ENCODE data around the gene TULP4. TPM values are rescaled to one million over a fixed set of nuclear protein-coding genes. Genes with fewer than 3 reads are reported as not detected.

Gene TULP4
- total and polyA plus RNA-seq, 2 of the 8 experiments (the other 6 are each of a cell fraction or from before 2014, with no cell fraction given), result 7.7 to 51.6 TPM

- DNase-seq (ENCODE audit: low read depth in 1 of 2, low spot score in 2 of 2) (no peak), FAIRE-seq (no peak)
- no peak overlapping the region for H2BK5ac ChIP-seq (ENCODE audit: low read depth, low read length)
- WGBS, 2 experiments (ENCODE audit: extremely low coverage in 1 of 2, insufficient coverage in 1 of 2, insufficient read length in 1 of 2, insufficient replicate concordance in 2 of 2, low coverage in 1 of 2, low lambda C conversion rate in 2 of 2, missing lambda C conversion rate in 1 of 2), result 94% methylated on average over 11 of the region's 11 CpGs; no CpG with 5 or more reads in 1 of the 2 experiments
- H3K4me3 ChIP-seq (ENCODE audit: extremely low read depth in 1 of 4, insufficient read depth in 2 of 4, low read depth in 3 of 4, low read length in 4 of 4), result no peak overlapping the region
- POLR2A ChIA-PET (ENCODE audit: partially characterized antibody), result interaction anchor here (1.1 to 1.4 kb wide), 2 partner anchors 10 to 13 kb away, joined by 3 read pairs; no protein-coding TSS in a partner anchor
- H2AK5ac ChIP-seq (ENCODE audit: low read depth, low read length), result no peak overlapping the region
- H3K56ac ChIP-seq (replicated peaks; ENCODE audit: insufficient read length, low read depth, low read length), result no peak overlapping the region
- no peak overlapping the region for H2BK120ac ChIP-seq (replicated peaks; ENCODE audit: low read depth, low read length)
- CTCF ChIA-PET (ENCODE audit: partially characterized antibody), result interaction anchor here (0.5 to 1.9 kb wide), 10 partner anchors 10 to 304 kb away, joined by 3 to 7 read pairs (median 4); no protein-coding TSS in a partner anchor
- no peaks in the 10 kb centered on the region for H3K27me3 ChIP-seq (replicated peaks in 1 of 4; ENCODE audit: control insufficient read depth in 3 of 4, extremely low read depth in 1 of 4, insufficient read depth in 3 of 4, low read length in 3 of 4)
- H3K14ac ChIP-seq (ENCODE audit: insufficient read length), result no peak overlapping the region
- no peak overlapping the region for H3K23ac ChIP-seq (ENCODE audit: insufficient read length)
- H3K79me2 ChIP-seq (ENCODE audit: control insufficient read depth in 1 of 2, insufficient read depth in 2 of 2, low read length in 2 of 2), result no peaks in the 10 kb centered on the region
- no peak overlapping the region for H3K4ac ChIP-seq (replicated peaks; ENCODE audit: insufficient read length, low read depth, low read length)
- H3K23me2 ChIP-seq (ENCODE audit: low read depth, low read length), result no peaks in the 10 kb centered on the region
- H3K18ac ChIP-seq (ENCODE audit: extremely low read depth, low read length), result no peak overlapping the region
- H3K4me2 ChIP-seq (ENCODE audit: insufficient read depth in 1 of 2, low read depth in 2 of 2, low read length in 2 of 2), result no peak overlapping the region
- H4K91ac ChIP-seq (replicated peaks; ENCODE audit: insufficient read length, low read length), result no peak overlapping the region
- peaks cover 0 to 4% (median 0%) of the 10 kb centered on the region in 4 experiments; a peak in 1 of 8 replicates for H3K36me3 ChIP-seq (ENCODE audit: control insufficient read depth in 2 of 4, insufficient read depth in 4 of 4, low read length in 3 of 4)
- H2BK20ac ChIP-seq (ENCODE audit: low read length), result no peak overlapping the region
- H2AFZ ChIP-seq (ENCODE audit: low read length), result no peak overlapping the region
- no peak overlapping the region for H3K27ac ChIP-seq (ENCODE audit: low read depth, low read length)
- H4K20me1 ChIP-seq (replicated peaks in 1 of 2; ENCODE audit: control insufficient read depth in 1 of 2, insufficient read depth in 2 of 2, low read length in 2 of 2), result no peaks in the 10 kb centered on the region
- no peak overlapping the region for H2BK15ac ChIP-seq (ENCODE audit: low read length)
- no peaks in the 10 kb centered on the region for H3K9me3 ChIP-seq (ENCODE audit: insufficient read depth in 2 of 2, low read depth in 1 of 2, low read length in 1 of 2)
- H3K4me1 ChIP-seq (replicated peaks in 1 of 4; ENCODE audit: control insufficient read depth in 3 of 4, insufficient read depth in 4 of 4, low read length in 3 of 4), result no peaks in the 10 kb centered on the region
- H3K9ac ChIP-seq (replicated peaks in 1 of 4; ENCODE audit: extremely low read depth in 1 of 4, low read depth in 3 of 4, low read length in 3 of 4), result no peak overlapping the region
- H2BK12ac ChIP-seq (ENCODE audit: low read depth, low read length), result no peak overlapping the region
- H3K79me1 ChIP-seq (ENCODE audit: low read depth, low read length), result no peaks in the 10 kb centered on the region
- H4K5ac ChIP-seq (ENCODE audit: insufficient read length, low read depth, low read length), result no peak overlapping the region
- H4K8ac ChIP-seq (ENCODE audit: extremely low read depth, insufficient read depth, low read length), result peak overlapping the region; percentile 69; the same call in 1 of the 2 replicates
- TF ChIP-seq ATF2 (IDR thresholded peaks at IDR 0.05; ENCODE audit: low read length) (no peak), ATF3 (IDR thresholded peaks at IDR 0.05; ENCODE audit: insufficient read depth, low read depth, low read length) (no peak), CHD2 (IDR thresholded peaks at IDR 0.05; ENCODE audit: low read length) (no peak), CREB1 (IDR thresholded peaks at IDR 0.05) (no peak), CEBPB (IDR thresholded peaks at IDR 0.05; ENCODE audit: low read depth, low read length) (no peak), CBX8 (IDR thresholded peaks at IDR 0.05; ENCODE audit: borderline replicate concordance, low read depth, low read length) (no peak), YY1 (IDR thresholded peaks at IDR 0.05; ENCODE audit: low read depth, low read length) (no peak), RXRA (IDR thresholded peaks at IDR 0.05; ENCODE audit: insufficient read depth, low read depth, low read length) (no peak), CTBP2 (IDR thresholded peaks at IDR 0.05; ENCODE audit: borderline replicate concordance, insufficient read depth, insufficient read length, low read length) (no peak), BCL11A (IDR thresholded peaks at IDR 0.05; ENCODE audit: low read depth in 2 of 2, low read length in 2 of 2) (no peak), E2F6 (IDR thresholded peaks at IDR 0.05) (no peak), CHD1 (IDR thresholded peaks at IDR 0.05; ENCODE audit: low read depth, low read length) (no peak)
These were observed 197.2 kb downstream of the TULP4 start for GRCh38 chr6:158509465-158509864.
